ENCODE data around the gene SEMA3F. TPM values are rescaled to one million over a fixed set of nuclear protein-coding genes. Genes with fewer than 3 reads are reported as not detected.

The SEMA3F gene
- total RNA-seq, 1 experiment from 2014 or later = 3.9 TPM

DNA sequence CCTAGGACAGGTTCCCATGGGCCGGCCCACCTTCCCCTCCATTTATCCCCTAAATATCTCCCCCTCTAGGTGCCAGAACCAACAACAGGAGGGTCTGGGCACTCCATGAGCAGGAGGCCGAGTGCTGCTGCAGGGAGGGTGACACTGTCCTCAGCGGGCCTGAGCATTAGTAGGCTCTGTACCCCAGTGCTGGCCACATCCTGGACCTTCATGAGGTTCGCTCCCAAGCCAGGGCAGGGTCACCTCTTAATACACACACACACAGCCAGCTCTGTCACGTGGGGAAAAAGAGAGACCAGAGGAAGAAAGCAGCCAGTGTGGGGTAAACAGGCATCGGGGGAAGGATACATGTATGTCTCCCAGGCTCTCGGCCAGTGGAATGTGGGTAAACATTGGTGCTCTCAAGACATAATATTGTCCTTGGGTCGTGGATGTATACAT, 27.9 kb upstream of the SEMA3F start:
- CTCF ChIA-PET = no interaction called here
- no peaks in the 10 kb centered on the region for H3K27me3 ChIP-seq (replicated peaks; ENCODE audit: insufficient read depth, low read depth, low read length, poor library complexity)
- no TSS peak for BruUV-seq (replicated peaks)
- POLR2A ChIA-PET (ENCODE audit: low non-redundant PET) = no interaction called here
- no peak for DNase-seq (ENCODE audit: low spot score)
- intact Hi-C loops (cut with micrococcal nuclease; ENCODE audit: unreplicated experiment) = loop anchor here (10.0 kb wide), 1 partner anchor 138 kb away; the partner anchor contains the start of gene SEMA3B
- TF ChIP-seq EZH2 (IDR thresholded peaks at IDR 0.05; ENCODE audit: borderline replicate concordance, low read depth, low read length, poor library complexity, severe bottlenecking) = no peak
- TF ChIP-seq, protein P1, sequence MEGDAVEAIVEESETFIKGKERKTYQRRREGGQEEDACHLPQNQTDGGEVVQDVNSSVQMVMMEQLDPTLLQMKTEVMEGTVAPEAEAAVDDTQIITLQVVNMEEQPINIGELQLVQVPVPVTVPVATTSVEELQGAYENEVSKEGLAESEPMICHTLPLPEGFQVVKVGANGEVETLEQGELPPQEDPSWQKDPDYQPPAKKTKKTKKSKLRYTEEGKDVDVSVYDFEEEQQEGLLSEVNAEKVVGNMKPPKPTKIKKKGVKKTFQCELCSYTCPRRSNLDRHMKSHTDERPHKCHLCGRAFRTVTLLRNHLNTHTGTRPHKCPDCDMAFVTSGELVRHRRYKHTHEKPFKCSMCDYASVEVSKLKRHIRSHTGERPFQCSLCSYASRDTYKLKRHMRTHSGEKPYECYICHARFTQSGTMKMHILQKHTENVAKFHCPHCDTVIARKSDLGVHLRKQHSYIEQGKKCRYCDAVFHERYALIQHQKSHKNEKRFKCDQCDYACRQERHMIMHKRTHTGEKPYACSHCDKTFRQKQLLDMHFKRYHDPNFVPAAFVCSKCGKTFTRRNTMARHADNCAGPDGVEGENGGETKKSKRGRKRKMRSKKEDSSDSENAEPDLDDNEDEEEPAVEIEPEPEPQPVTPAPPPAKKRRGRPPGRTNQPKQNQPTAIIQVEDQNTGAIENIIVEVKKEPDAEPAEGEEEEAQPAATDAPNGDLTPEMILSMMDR (conservative IDR thresholded peaks at IDR 0.05; ENCODE audit: low read depth, low read length) = no peak
- no peak overlapping the region for H3K27ac ChIP-seq (ENCODE audit: low read depth, low read length, poor library complexity, severe bottlenecking)
- no peaks in the 10 kb centered on the region for H3K9me3 ChIP-seq (ENCODE audit: low read depth, low read length, poor library complexity, severe bottlenecking)
- H3K4me1 ChIP-seq (ENCODE audit: insufficient read depth, low read length, poor library complexity, severe bottlenecking) = peaks cover 5% of the 10 kb centered on the region
- no peak overlapping the region for H3K4me3 ChIP-seq (ENCODE audit: low read depth, low read length, poor library complexity, severe bottlenecking)
- H3K36me3 ChIP-seq (ENCODE audit: insufficient read depth, low read length, poor library complexity, severe bottlenecking) = no peaks in the 10 kb centered on the region

DNA sequence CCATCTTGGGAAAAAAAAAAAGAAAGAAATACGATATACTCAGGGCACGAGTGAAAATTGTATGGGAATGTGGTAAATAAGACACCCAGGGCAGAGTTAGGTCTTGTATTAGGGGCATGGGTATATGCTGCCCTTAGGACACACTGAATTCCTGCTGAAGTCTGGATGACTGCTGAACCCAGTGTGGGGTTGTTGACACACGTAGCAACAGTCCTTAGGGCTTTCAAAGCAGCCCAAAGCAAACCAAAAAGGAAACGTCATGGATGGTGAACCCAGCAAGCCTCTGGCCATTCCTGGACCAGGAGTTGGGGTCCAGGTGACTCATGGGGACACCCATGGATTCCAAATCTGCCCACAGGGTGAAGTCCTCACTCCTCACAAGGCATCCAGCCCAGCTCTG, 27.1 kb upstream of the SEMA3F start:
- no peak for DNase-seq (ENCODE audit: low spot score)
- Histone ChIP-seq H3K36me3 (ENCODE audit: insufficient read depth, low read length, poor library complexity, severe bottlenecking) (no peaks in the 10 kb centered on the region), H3K4me1 (ENCODE audit: insufficient read depth, low read length, poor library complexity, severe bottlenecking) (peaks cover 5% of the 10 kb centered on the region), H3K27me3 (replicated peaks; ENCODE audit: insufficient read depth, low read depth, low read length, poor library complexity) (no peaks in the 10 kb centered on the region), H3K27ac (ENCODE audit: low read depth, low read length, poor library complexity, severe bottlenecking) (no peak overlapping the region), H3K4me3 (ENCODE audit: low read depth, low read length, poor library complexity, severe bottlenecking) (no peak overlapping the region), H3K9me3 (ENCODE audit: low read depth, low read length, poor library complexity, severe bottlenecking) (no peaks in the 10 kb centered on the region)
- CTCF ChIA-PET = no interaction called here
- POLR2A ChIA-PET (ENCODE audit: low non-redundant PET) = no interaction called here
- no TSS peak for BruUV-seq (replicated peaks)
- TF ChIP-seq, protein P1 (conservative IDR thresholded peaks at IDR 0.05; ENCODE audit: low read depth, low read length) = no peak
- TF ChIP-seq EZH2 (IDR thresholded peaks at IDR 0.05; ENCODE audit: borderline replicate concordance, low read depth, low read length, poor library complexity, severe bottlenecking) = no peak
- intact Hi-C loops (cut with micrococcal nuclease; ENCODE audit: unreplicated experiment) = loop anchor here (10.0 kb wide), 1 partner anchor 137 kb away; the partner anchor contains the start of gene SEMA3B

DNA sequence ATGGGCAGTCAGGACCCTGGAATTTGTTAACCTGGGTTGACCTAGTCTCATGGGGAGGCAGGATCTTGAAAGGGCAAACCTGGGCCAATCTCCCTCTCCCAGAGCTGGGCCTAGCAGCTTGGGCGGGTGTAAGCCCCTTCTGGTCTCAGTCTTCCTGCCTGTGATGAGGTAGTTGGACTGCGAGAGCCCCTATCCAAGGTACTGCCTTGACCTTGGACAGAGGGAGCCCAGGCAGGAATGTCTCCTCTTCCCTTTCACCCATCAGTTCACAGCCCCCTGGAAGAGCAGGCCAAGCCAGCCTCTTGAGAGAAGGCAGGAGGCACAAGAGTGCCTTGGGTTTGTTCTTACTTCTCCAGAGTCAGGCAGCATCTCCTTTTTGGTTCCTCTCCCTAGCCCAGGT, 24.7 kb upstream of the SEMA3F start:
- no peaks in the 10 kb centered on the region for H3K36me3 ChIP-seq (ENCODE audit: insufficient read depth, low read length, poor library complexity, severe bottlenecking)
- intact Hi-C loops (cut with micrococcal nuclease; ENCODE audit: unreplicated experiment) = no loop called here
- ChIA-PET CTCF (no interaction called here), POLR2A (ENCODE audit: low non-redundant PET) (no interaction called here)
- DNase-seq (ENCODE audit: low spot score) = no peak
- no TSS peak for BruUV-seq (replicated peaks)
- H3K4me1 ChIP-seq (ENCODE audit: insufficient read depth, low read length, poor library complexity, severe bottlenecking) = no peaks in the 10 kb centered on the region
- H3K9me3 ChIP-seq (ENCODE audit: low read depth, low read length, poor library complexity, severe bottlenecking) = no peaks in the 10 kb centered on the region
- no peak overlapping the region for H3K4me3 ChIP-seq (ENCODE audit: low read depth, low read length, poor library complexity, severe bottlenecking)
- TF ChIP-seq, protein P1 (conservative IDR thresholded peaks at IDR 0.05; ENCODE audit: low read depth, low read length) = no peak
- H3K27me3 ChIP-seq (replicated peaks; ENCODE audit: insufficient read depth, low read depth, low read length, poor library complexity) = no peaks in the 10 kb centered on the region
- H3K27ac ChIP-seq (ENCODE audit: low read depth, low read length, poor library complexity, severe bottlenecking) = no peak overlapping the region

All from A673 (cell line).